ENCODE results near the gene DNAJB1.
"Not testable (repeated sequence)": the region's sequence is repeated elsewhere in the genome, so short reads cannot be mapped to it uniquely, and the experiment has no call there.

The DNAJB1 gene

DNA sequence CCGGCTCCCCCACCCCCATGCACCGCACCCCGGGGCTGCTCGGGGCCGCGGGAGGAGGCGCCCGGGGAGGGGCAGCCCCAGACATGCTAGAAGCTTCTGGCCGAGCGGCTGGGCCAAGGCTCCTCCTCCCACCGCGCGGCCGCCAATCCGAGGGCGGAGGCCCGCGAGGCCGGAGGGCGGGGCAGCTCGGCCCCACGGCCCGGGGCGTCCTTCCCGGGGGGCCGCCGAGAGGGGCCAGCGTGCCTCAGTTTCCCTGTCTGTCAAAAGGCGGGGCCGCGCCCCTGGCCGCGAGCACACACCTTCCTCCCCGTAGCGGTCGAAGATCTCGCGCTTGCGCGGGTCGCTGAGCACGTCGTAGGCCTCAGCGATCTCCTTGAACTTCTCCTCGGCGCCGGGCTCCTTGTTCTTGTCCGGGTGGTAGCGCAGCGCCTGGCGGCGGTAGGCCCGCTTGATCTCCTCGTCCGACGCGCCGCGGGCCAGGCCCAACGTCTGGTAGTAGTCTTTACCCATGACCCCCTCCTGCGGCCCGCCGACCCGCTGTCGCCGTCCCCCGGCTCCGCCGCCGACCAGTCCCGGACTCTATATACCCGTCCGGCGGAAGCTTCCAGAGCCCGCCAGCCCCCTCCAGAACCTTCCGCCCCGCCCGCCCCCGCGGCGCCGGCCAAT lies at the start of gene DNAJB1:
Gene DNAJB1 (minus strand): TSS at position 558 of the 666 bp plus-strand sequence. CDS start 48 bp downstream, at position 510.
- FAIRE-seq: peak; percentile 29

DNA sequence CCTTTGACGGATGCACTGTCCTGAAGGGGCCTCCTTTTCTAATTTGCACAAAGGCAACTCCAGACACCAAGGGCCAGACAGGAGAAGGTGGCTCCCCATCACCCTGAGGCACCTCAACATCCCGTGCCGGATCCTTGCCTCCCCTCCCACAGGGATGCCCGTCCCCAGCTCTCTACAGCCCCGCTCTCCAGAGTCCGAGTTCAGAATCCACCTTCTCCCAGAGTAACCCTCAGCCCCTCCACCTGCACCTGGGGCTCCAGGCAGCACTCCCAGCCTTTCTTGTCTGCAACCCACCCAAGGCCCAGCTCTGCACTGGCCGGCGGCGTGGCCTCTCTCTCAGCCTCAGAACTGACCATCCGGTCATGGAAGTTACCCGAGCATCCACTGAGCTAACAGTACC lies 48.9 kb upstream of the DNAJB1 start:
- no peak for FAIRE-seq

More for the DNA sequence above, at the start of gene DNAJB1:
- DNase-seq (ENCODE audit: extremely low spot score, insufficient read length, low read depth): peak; percentile 76

DNA sequence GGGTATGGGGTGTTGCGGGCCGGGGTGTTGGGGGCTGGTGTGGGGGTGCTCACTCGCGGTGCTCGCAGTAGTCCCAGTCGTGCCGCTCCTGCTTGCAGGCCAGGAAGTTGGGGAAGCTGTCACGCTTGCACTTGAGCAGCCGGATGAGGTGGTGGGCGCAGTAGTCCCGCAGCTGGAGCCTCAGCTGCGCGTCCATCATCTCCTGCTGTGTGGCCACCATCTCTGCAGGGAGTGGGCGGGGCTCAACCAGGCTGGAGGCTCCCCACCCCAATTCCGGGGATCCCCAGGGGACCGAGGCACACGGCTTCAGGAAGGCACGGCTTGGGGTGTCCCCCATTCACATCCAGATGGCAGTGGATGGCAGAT lies 48.5 kb upstream of the DNAJB1 start:
- DNase-seq (ENCODE audit: extremely low spot score, insufficient read length, low read depth): no peak
- no peak for FAIRE-seq

More for the DNA sequence above, 48.9 kb upstream of the DNAJB1 start:
- DNase-seq (ENCODE audit: extremely low spot score, insufficient read length, low read depth): no peak

DNA sequence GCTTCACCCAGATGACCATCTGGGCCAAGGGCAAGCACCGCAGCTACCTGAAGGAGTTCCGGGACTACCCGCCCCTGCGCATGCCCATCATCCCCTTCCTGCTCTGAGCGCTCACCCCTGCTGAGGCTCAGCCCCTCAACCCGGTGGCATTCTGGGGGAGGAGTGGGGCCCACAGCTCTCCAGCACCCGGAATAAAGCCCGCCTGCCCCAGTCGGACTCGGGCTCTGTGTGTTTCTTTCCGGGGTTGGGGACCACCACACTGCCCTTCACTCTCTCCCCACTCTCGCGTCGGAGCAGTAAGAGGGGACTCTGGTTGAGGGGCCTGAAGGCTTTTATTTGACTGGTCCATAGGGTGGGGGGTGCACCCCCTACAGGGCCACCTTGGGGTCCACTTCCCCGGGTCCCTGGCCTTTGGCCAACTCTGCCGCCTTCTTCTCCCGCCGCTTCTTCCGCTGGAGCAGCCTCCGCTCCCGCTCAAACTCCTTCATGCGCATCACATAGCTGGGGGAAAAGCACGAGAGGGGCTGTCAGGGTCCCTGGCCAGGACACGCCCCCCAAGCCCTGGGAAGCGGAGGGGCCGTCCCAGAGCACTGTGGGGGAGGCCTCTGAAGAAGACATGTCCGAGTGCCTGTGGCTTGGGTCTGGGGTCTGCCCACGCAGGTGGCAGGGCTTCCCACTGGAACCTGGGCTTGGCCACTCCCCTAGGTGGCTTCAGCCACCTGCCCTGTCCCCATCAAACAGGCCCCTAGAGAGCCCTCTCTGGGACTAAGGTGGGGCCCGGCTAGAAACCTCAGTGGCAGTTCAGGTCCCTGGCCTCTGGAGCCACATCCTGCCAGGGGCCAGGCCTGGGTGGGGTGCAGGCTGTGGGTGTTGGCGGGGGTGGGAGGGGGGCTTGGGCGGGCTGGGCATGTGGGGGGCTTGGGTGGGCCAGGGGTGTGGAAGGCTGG lies 47.8 kb upstream of the DNAJB1 start:
- FAIRE-seq (no peak), DNase-seq (ENCODE audit: extremely low spot score, insufficient read length, low read depth) (no peak)

DNA sequence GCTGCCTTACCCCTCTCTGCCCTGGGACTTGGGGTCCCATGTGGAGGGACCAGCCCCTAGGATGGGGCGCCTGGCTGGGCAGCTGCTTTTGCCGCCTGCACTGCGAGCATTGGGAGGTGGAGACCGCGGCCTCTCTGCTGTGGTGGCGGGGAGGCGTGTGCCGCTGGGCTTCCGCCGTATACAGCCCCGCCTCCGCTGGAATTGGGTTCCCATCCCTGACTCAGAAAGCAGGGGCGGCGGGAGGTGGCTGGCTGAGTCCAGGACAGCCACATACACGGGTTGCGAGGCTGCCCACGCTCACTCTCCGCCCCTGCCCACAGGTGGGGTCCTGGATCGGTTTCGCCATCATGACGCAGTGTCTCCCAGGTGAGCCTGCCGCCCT lies 47.1 kb upstream of the DNAJB1 start:
- no peak for DNase-seq (ENCODE audit: extremely low spot score, insufficient read length, low read depth)
- FAIRE-seq: no peak

DNA sequence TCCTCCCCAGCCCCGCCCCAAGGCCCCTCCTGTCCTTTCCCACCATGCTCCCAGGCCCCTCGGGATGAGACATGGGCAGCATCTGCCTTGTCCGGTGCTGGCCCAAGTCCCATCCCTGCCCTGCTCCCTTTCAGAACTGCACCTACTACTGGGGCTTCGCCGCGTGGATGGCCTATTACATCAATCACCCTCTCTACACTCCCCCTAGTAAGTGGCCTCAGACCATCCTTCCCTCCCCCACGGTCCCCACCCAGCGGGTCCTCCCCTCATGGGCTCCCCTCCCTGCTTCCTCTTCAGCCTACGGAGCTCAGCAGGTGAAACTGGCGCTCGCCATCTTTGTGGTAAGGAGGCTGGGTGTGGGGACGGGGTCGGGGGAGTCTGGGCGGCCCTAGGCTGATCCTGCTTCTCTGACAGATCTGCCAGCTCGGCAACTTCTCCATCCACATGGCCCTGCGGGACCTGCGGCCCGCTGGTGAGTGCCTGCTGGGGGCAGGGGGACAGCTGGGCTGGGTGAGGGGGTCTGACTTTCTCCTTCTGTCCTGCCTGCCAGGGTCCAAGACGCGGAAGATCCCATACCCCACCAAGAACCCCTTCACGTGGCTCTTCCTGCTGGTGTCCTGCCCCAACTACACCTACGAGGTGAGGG lies 46.6 kb upstream of the DNAJB1 start:
- not testable (repeated sequence) for FAIRE-seq

DNA sequence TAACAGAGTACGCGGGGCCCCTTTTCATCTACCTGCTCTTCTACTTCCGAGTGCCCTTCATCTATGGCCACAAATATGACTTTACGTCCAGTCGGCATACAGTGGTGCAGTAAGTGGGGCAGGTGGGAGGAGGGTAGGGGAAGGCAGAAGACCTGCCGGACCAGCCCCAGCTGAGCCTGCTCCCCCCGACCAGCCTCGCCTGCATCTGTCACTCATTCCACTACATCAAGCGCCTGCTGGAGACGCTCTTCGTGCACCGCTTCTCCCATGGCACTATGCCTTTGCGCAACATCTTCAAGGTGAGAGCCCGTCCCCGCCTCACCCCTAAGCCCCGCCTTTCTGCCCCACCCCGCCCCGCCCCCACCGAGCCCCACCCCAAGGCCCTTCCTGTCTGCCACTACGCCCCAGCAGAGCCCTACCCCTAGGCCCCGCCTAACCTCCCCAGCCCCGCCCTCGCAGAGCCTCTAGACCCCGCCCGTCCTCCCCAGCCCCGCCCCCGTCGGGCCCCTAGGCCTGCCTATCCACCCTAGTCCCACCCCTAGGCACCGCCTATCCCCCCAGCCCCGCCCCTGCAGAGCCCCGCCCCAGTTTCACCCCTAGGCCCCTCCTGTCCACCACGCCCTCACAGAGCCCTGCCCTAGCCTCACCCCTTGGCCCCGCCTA lies 45.9 kb upstream of the DNAJB1 start:
- DNase-seq (ENCODE audit: extremely low spot score, insufficient read length, low read depth) (no peak), FAIRE-seq (no peak)

More for the DNA sequence above, 46.6 kb upstream of the DNAJB1 start:
- not testable (repeated sequence) for DNase-seq (ENCODE audit: extremely low spot score, insufficient read length, low read depth)

DNA sequence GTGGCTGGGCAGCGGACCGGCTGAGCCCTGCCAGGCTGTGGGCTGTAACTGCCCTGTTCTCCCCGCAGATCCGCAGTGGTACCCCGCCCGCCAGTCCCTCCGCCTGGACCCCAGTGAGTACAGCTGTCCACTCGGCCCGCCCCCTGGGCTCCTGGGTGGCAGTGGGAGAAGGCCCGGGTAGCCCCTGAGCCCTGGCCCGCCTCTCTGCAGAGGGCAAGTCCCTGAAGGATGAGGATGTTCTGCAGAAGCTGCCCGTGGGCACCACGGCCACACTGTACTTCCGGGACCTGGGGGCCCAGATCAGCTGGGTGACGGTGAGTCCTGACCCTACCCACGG lies 45.4 kb upstream of the DNAJB1 start:
- DNase-seq (ENCODE audit: extremely low spot score, insufficient read length, low read depth) (no peak), FAIRE-seq (no peak)

DNA sequence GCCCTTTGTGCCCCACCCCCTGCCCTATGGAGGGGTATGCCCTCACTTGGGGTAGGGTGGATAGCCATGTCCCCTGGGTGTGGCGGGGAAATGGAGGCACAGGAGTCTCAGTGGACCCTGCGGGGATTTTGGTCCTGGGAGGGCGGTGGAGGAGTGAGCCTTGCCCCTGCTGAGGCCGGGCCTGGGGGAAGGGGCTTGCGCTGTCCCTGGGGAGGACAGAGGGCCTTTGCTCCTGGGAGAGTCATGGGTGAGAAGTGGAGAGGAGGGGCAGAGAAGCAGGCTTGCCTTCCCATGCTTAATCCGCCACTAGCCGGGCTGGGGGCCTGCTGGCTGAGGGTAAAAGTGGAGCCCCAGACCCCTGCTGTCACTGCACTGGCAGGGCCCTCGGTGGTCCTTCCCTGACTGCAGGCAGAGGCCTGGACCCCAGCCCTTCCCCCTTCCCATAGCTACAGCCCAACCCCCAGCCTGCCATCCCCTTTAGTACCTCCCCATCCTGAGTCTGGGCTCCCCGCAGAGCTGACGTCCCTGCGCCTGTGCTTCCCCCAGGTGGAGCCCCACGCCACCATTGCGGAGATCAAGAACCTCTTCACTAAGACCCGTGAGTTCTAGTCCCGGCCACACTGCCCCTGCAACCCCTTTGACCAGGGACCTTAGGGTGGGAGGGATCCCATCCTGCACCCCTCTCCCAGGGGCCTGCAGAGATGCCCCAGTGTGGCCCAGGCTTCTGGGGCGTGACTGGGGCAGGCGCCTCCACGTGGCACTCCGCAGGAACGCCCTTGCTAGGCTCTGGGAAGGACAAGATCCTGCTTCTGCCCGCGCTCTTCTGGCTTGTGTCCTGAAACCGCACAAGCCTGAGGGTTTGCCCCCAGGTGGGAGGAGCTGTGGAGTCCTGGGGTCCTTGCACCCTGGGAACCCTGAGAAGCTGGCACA lies 44.7 kb upstream of the DNAJB1 start:
- no peak for DNase-seq (ENCODE audit: extremely low spot score, insufficient read length, low read depth)
- FAIRE-seq: no peak

DNA sequence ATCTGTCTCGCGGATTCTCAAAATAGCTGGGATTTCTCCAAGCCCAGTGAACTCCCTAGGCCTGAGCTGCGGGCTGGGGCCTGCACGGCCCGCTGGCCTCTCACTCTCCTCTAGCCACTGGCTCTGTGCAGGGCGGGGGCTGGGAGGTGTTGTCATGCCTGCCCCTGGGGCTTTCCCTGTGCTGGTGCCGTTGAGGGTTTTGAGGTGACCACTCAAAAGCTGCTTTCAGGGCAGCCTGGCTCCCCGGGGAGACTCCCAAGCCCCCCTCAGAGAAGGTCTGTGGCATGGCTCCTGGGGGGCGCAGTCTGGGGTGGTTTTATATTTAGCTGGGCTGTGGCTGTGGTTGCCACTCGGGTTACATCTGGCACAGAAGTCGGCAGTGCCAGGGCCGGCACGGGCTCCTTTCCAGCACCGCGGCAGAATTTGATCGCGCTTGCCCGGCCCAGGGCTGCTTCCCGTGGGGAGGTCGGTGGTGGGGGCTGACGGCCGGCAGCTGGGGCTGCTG lies 43.7 kb upstream of the DNAJB1 start:
- peak; percentile 18 for FAIRE-seq
- DNase-seq (ENCODE audit: extremely low spot score, insufficient read length, low read depth): no peak

DNA sequence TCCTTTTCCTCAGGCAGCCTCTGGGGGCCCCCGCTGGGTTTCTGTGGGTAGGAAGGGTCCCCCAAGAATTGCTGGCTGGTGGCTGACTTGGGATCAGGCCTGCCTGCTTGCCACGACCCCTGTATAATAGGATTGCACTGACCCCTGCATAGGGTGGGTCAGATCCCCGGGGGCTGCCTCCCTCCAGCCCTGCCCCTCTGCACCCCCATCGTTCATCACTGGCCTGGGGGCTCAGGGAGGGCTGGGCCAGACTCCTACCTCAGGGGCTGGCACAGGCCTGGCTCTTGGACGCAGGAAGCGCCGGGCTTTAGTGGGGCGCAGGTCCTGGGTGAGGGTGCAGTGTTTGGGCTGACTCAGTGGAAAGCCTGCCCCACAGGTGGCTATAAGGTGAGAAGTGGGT lies 43.1 kb upstream of the DNAJB1 start:
- DNase-seq (ENCODE audit: extremely low spot score, insufficient read length, low read depth) (no peak), FAIRE-seq (no peak)

DNA sequence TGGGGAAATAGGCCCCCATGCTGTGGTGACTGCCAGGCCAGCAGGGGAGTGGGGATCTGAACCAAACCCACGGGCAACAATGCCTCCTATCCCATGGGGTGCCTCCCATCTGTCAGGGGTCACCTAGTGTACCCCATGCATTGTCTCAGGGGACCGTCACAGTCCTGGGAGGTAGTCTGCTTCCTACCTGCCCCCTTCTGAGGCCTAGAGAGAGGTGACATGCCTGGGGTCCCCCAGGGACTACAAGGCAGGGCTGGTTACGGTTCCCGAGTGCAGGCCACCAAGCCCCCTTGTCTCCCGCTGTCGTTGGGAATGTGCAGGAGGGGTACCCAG lies 42.5 kb upstream of the DNAJB1 start:
- FAIRE-seq (no peak), DNase-seq (ENCODE audit: extremely low spot score, insufficient read length, low read depth) (no peak)

DNA sequence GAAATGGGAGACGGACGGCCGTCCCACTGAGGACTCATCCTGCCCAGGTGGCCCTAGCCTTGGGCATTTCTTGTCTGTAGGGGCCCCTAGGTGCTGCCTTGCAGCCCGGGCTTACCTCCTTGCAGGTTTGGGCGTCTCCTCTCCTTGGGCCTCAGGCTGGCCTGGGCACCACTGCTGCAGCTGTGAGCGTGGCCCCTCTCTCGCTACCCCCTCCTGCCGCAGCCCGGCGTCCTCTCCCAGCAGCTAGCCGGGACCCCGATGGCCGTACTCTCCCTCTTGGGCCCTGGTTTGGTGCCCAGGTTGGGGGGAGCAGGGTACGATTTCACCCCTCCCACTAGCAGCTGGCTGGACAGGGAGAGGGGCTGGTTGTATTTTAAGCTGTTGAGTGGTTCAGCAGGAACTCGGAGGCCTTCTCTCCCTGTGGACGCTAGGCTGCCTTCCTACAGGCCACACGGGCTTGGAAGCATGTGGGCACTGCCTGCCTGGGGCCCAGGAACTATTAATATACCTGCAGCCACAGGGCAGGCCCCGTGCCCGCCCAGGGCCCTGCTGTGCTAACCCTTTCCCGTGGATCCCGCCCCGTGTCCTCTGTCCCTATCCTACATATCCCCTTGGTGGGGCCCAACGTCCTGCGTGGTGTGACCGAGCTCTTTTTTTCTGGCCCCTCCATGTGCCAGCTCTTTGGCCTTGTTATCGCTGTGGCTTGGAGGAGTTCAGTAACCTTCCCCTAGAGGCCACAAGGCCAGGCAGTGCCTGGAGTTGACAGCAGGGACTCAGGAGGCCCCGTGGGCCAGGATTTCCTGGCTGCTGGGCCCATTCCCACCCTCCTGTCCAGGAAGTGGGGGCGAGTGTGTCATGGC lies 41.9 kb upstream of the DNAJB1 start:
- DNase-seq (ENCODE audit: extremely low spot score, insufficient read length, low read depth) (no peak), FAIRE-seq (no peak)

DNA sequence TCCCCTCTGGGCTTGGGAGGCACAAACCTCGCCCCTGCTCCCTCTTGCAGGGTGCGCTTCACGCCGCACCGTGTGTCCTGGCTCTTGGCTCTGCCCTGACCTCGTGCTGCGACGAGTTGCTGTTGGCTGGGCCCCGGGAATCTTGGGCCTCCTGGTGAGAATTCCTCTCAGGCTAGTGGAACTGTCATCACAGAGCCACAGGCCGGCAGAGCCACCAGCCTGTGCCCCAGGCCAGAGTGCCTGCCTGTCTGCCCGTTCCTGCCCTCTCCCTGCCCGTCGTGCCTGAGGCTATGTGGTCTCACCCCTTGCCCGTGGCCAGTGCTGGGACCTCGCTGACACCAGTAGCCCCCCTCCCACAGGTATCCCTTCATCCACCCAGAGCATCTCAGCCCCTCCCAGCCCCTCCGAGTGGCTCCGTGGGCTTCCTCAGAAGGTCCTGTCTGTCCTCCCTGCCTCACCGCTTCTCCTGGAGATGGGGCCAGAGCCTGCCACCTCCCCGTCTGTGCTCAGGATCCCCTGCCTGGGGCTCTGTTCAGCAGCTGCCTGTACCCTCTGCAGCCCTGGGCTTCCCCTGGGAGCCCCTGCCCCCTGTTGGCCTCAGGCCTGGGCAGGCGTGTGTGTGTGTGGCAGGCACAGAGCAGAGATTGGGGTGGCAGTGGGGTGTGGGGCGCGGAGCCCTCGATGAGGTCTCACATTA lies 40.3 kb upstream of the DNAJB1 start:
- DNase-seq (ENCODE audit: extremely low spot score, insufficient read length, low read depth): no peak
- FAIRE-seq: no peak

DNA sequence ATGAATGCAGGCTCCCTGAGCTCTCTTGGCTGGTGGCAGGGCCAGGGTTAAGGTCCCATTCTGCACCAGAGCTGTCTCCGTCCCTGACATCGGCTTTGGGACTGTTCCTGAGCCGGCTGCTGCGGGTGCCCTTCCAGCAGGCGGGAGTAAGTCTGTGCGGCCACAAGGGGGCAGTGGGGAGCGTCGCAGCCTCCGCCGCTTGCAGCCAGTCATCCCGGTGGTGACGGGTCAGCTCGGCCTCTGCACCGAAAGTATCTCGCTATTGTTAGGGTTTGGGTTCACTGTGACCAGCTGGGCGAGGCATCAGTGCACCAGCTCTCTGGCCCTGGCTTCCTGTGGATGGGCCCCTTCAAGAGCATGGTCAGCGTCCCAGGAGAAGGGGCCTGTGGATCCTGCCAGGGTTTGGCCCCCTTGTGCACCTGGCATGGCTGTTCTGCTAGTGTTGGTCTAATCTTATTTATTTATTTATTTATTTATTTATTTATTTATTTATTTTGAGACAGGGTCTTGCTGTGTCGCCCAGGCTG lies 38.5 kb upstream of the DNAJB1 start:
- FAIRE-seq (peak; percentile 90), DNase-seq (ENCODE audit: extremely low spot score, insufficient read length, low read depth) (peak; percentile 82)

DNA sequence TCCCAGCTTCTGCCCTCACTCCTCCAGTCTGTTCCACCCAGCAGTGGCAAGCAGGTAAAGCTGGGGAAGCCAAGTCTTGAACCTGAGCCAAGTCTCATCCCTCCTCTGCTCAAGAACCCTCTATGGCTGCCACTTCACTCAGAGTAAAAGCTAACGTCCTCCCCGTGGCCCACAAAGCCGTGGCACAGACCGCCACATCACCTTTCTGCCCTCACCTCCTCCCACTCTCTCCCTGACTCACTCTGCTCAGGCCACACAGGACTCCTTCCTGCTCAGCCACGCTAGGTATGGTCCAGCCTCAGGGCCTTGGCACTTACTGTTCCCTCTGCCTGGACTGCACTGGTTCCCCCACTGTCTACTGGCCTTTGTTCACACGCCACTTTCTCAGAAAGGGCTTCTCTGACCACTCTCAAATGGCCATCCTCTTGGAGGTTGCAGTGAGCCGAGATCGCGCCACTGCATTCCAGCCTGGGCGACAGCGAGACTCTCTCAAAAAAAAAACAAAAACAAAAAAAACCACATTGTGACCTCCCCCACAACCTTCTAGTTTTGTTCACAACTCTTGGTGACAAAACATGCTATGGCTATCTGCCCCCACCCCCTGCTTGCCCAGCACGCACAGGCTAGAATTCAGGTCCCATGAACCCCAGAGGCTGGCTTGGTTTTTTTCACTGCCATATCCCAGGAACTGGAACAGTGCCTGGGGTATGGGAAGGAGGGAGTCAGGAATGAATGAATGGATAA lies 37.9 kb upstream of the DNAJB1 start:
- FAIRE-seq (peak; percentile 18), DNase-seq (ENCODE audit: extremely low spot score, insufficient read length, low read depth) (no peak)

DNA sequence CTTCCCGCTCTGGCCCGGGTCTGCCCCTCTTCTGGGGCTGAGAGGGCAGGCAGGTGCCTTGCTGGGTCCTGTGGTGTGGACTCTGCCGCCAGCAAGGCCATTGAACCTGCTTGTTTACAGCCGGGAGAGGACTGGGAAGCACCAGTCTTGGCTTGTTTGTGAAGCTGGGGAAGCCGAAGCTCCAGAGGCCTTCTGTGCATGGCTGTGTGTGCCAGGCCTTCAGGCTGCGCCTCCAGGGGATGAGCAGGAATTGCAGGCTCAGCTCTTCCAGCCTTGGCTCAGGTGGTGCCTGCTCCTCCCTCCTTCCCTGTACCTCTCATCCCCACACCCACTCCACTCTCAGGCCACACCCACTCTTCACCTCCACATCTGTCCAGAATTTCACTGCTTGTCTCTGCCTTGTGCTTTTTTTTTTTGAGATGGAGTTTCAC lies 36.2 kb upstream of the DNAJB1 start:
- FAIRE-seq: no peak
- no peak for DNase-seq (ENCODE audit: extremely low spot score, insufficient read length, low read depth)
